ENCODE data around the gene AGBL1. TPM values are rescaled to one million over a fixed set of nuclear protein-coding genes. Genes with fewer than 3 reads are reported as not detected.

Gene AGBL1
- total RNA-seq, 2 experiments from 2014 or later, result 0.10 TPM

GRCh38 chr15:86645925-86646500 is 566.3 kb downstream of the AGBL1 start:
- ChIA-PET POLR2A (interaction anchor here (1.5 kb wide), 1 partner anchor 33 kb away, joined by 3 read pairs; no protein-coding TSS in a partner anchor), CTCF (interaction anchor here (0.6 to 1.3 kb wide), 2 partner anchors 21 to 665 kb away, joined by 3 to 4 read pairs; no protein-coding TSS in a partner anchor)
- Mint-ChIP-seq H3K36me3 (peaks cover 2% of the 10 kb centered on the region), H3K4me1 (ENCODE audit: low read depth) (peaks cover 15% of the 10 kb centered on the region), H3K27ac (no peak overlapping the region), H3K4me3 (no peak overlapping the region), H3K9me3 (no peaks in the 10 kb centered on the region), H3K27me3 (no peaks in the 10 kb centered on the region)
- intact Hi-C loops (cut with micrococcal nuclease), result loop anchor here (5.0 to 10.0 kb wide), 2 partner anchors 941 to 1234 kb away; no protein-coding TSS in a partner anchor
- no peak for DNase-seq

- H3K9me3 Mint-ChIP-seq, result no peaks in the 10 kb centered on the region
- H3K4me3 Mint-ChIP-seq, result no peak overlapping the region
- H3K36me3 Mint-ChIP-seq, result peaks cover 2% of the 10 kb centered on the region
- H3K27ac Mint-ChIP-seq, result no peak overlapping the region
- ChIA-PET CTCF (no interaction called here), POLR2A (no interaction called here)
- intact Hi-C loops (cut with micrococcal nuclease), result loop anchor here (5.0 to 10.0 kb wide), 2 partner anchors 943 to 1236 kb away; no protein-coding TSS in a partner anchor
- peak; percentile 41 for DNase-seq
- no peaks in the 10 kb centered on the region for H3K27me3 Mint-ChIP-seq
- H3K4me1 Mint-ChIP-seq (ENCODE audit: low read depth), result peaks cover 34% of the 10 kb centered on the region
Measured at GRCh38 chr15:86647810-86648440, 568.3 kb downstream of the AGBL1 start.

GRCh38 chr15:86649277-86649676 is 569.6 kb downstream of the AGBL1 start:
- DNase-seq, result no peak
- H3K36me3 Mint-ChIP-seq, result peaks cover 2% of the 10 kb centered on the region
- no peaks in the 10 kb centered on the region for H3K9me3 Mint-ChIP-seq
- no peaks in the 10 kb centered on the region for H3K27me3 Mint-ChIP-seq
- H3K27ac Mint-ChIP-seq, result no peak overlapping the region
- intact Hi-C loops (cut with micrococcal nuclease), result loop anchor here (1.0 to 10.0 kb wide), 4 partner anchors 25 to 1237 kb away; no protein-coding TSS in a partner anchor
- H3K4me1 Mint-ChIP-seq (ENCODE audit: low read depth), result peaks cover 48% of the 10 kb centered on the region
- POLR2A ChIA-PET, result interaction anchor here (1.0 kb wide), 1 partner anchor 23 kb away, joined by 6 read pairs; no protein-coding TSS in a partner anchor
- H3K4me3 Mint-ChIP-seq, result no peak overlapping the region
- CTCF ChIA-PET, result interaction anchor here (1.0 to 2.1 kb wide), 2 partner anchors 25 to 94 kb away, joined by 3 to 11 read pairs; no protein-coding TSS in a partner anchor

- POLR2A ChIA-PET, result interaction anchor here (1.0 kb wide), 1 partner anchor 24 kb away, joined by 6 read pairs; no protein-coding TSS in a partner anchor
- intact Hi-C loops (cut with micrococcal nuclease), result loop anchor here (10.0 kb wide), 2 partner anchors 95 to 315 kb away; no protein-coding TSS in a partner anchor
- Mint-ChIP-seq H3K9me3 (no peaks in the 10 kb centered on the region), H3K27ac (peak overlapping the region; percentile 87), H3K36me3 (peaks cover 2% of the 10 kb centered on the region), H3K4me1 (ENCODE audit: low read depth) (peaks cover 56% of the 10 kb centered on the region), H3K4me3 (no peak overlapping the region), H3K27me3 (no peaks in the 10 kb centered on the region)
- DNase-seq, result peak; percentile 20
- CTCF ChIA-PET, result interaction anchor here (0.7 to 2.5 kb wide), 3 partner anchors 25 to 93 kb away, joined by 4 to 11 read pairs (median 9); no protein-coding TSS in a partner anchor
Measured at GRCh38 chr15:86650094-86650493, 570.4 kb downstream of the AGBL1 start.

- peaks cover 69% of the 10 kb centered on the region for H3K4me1 Mint-ChIP-seq (ENCODE audit: low read depth)
- DNase-seq, result no peak
Measured at GRCh38 chr15:86653344-86654197, 573.9 kb downstream of the AGBL1 start.

GRCh38 chr15:86654501-86654900 is 574.8 kb downstream of the AGBL1 start:
- Mint-ChIP-seq H3K36me3 (peaks cover 2% of the 10 kb centered on the region), H3K27ac (no peak overlapping the region), H3K4me1 (ENCODE audit: low read depth) (peaks cover 69% of the 10 kb centered on the region), H3K9me3 (no peaks in the 10 kb centered on the region), H3K27me3 (no peaks in the 10 kb centered on the region), H3K4me3 (no peak overlapping the region)
- DNase-seq, result peak; percentile 16
- POLR2A ChIA-PET, result no interaction called here
- CTCF ChIA-PET, result interaction anchor here (0.6 to 2.7 kb wide), 7 partner anchors 11 to 89 kb away, joined by 3 to 21 read pairs (median 5); no protein-coding TSS in a partner anchor
- intact Hi-C loops (cut with micrococcal nuclease), result loop anchor here (10.0 kb wide), 2 partner anchors 90 to 320 kb away; no protein-coding TSS in a partner anchor

More at GRCh38 chr15:86653344-86654197, 573.9 kb downstream of the AGBL1 start:
- POLR2A ChIA-PET, result interaction anchor here (0.9 to 1.0 kb wide), 2 partner anchors 29 to 30 kb away, joined by 3 to 4 read pairs; no protein-coding TSS in a partner anchor
- H3K27me3 Mint-ChIP-seq, result no peaks in the 10 kb centered on the region
- H3K27ac Mint-ChIP-seq, result peak overlapping the region; percentile 87
- H3K9me3 Mint-ChIP-seq, result no peaks in the 10 kb centered on the region
- intact Hi-C loops (cut with micrococcal nuclease), result loop anchor here (1.0 to 10.0 kb wide), 3 partner anchors 29 to 319 kb away; no protein-coding TSS in a partner anchor
- CTCF ChIA-PET, result interaction anchor here (0.8 to 2.7 kb wide), 7 partner anchors 10 to 90 kb away, joined by 3 to 21 read pairs (median 5); no protein-coding TSS in a partner anchor
- H3K4me3 Mint-ChIP-seq, result peak overlapping the region; percentile 17
- H3K36me3 Mint-ChIP-seq, result peaks cover 2% of the 10 kb centered on the region

- Mint-ChIP-seq H3K36me3 (no peaks in the 10 kb centered on the region), H3K4me1 (ENCODE audit: low read depth) (peaks cover 44% of the 10 kb centered on the region), H3K4me3 (no peak overlapping the region), H3K9me3 (no peaks in the 10 kb centered on the region), H3K27me3 (no peaks in the 10 kb centered on the region), H3K27ac (no peak overlapping the region)
- POLR2A ChIA-PET, result no interaction called here
- intact Hi-C loops (cut with micrococcal nuclease), result loop anchor here (10.0 kb wide), 2 partner anchors 87 to 323 kb away; no protein-coding TSS in a partner anchor
- DNase-seq, result no peak
- CTCF ChIA-PET, result no interaction called here
Measured at GRCh38 chr15:86657305-86657704, 577.6 kb downstream of the AGBL1 start.

GRCh38 chr15:86659724-86660411 is 580.2 kb downstream of the AGBL1 start:
- Mint-ChIP-seq H3K27ac (no peak overlapping the region), H3K4me1 (ENCODE audit: low read depth) (peaks cover 29% of the 10 kb centered on the region), H3K36me3 (no peaks in the 10 kb centered on the region), H3K27me3 (no peaks in the 10 kb centered on the region), H3K9me3 (no peaks in the 10 kb centered on the region), H3K4me3 (no peak overlapping the region)
- CTCF ChIA-PET, result no interaction called here
- no peak for DNase-seq
- POLR2A ChIA-PET, result no interaction called here
- intact Hi-C loops (cut with micrococcal nuclease), result loop anchor here (10.0 kb wide), 2 partner anchors 85 to 325 kb away; no protein-coding TSS in a partner anchor

- no peaks in the 10 kb centered on the region for H3K27me3 Mint-ChIP-seq
- H3K27ac Mint-ChIP-seq, result no peak overlapping the region
- peaks cover 16% of the 10 kb centered on the region for H3K4me1 Mint-ChIP-seq (ENCODE audit: low read depth)
- CTCF ChIA-PET, result no interaction called here
- H3K36me3 Mint-ChIP-seq, result no peaks in the 10 kb centered on the region
- H3K9me3 Mint-ChIP-seq, result no peaks in the 10 kb centered on the region
- POLR2A ChIA-PET, result no interaction called here
- no peak for DNase-seq
- intact Hi-C loops (cut with micrococcal nuclease), result no loop called here
- no peak overlapping the region for H3K4me3 Mint-ChIP-seq
Measured at GRCh38 chr15:86661580-86661979, 581.9 kb downstream of the AGBL1 start.

- no peak for DNase-seq
- ChIA-PET POLR2A (no interaction called here), CTCF (no interaction called here)
- no peaks in the 10 kb centered on the region for H3K36me3 Mint-ChIP-seq
- no peak overlapping the region for H3K4me3 Mint-ChIP-seq
- no peaks in the 10 kb centered on the region for H3K9me3 Mint-ChIP-seq
- no peaks in the 10 kb centered on the region for H3K27me3 Mint-ChIP-seq
- no peak overlapping the region for H3K27ac Mint-ChIP-seq
- intact Hi-C loops (cut with micrococcal nuclease), result no loop called here
- peaks cover 11% of the 10 kb centered on the region for H3K4me1 Mint-ChIP-seq (ENCODE audit: low read depth)
Measured at GRCh38 chr15:86663304-86663703, 583.6 kb downstream of the AGBL1 start.

GRCh38 chr15:86663979-86664378 is 584.3 kb downstream of the AGBL1 start:
- intact Hi-C loops (cut with micrococcal nuclease), result no loop called here
- DNase-seq, result no peak
- H3K36me3 Mint-ChIP-seq, result no peaks in the 10 kb centered on the region
- ChIA-PET CTCF (no interaction called here), POLR2A (interaction anchor here (0.6 kb wide), 1 partner anchor 53 kb away, joined by 3 read pairs; no protein-coding TSS in a partner anchor)
- H3K4me3 Mint-ChIP-seq, result no peak overlapping the region
- H3K9me3 Mint-ChIP-seq, result no peaks in the 10 kb centered on the region
- H3K27me3 Mint-ChIP-seq, result no peaks in the 10 kb centered on the region
- no peak overlapping the region for H3K27ac Mint-ChIP-seq
- H3K4me1 Mint-ChIP-seq (ENCODE audit: low read depth), result peaks cover 11% of the 10 kb centered on the region
